Muscle of leg (tissue), 11 donors: Measurements from ENCODE around the gene SPOUT1. TPM values are rescaled to one million over a fixed set of nuclear protein-coding genes. Genes with fewer than 3 reads are reported as not detected.
"Not testable (repeated sequence)": the region's sequence is repeated elsewhere in the genome, so short reads cannot be mapped to it uniquely, and the experiment has no call there.

Experiments
- DNase-seq: peaks from one replicate; pipeline ENCODE4 v3.0.0; 2013
- H3K27ac ChIP-seq: one replicate; pipeline ENCODE4 v1.5.1; 2013; ENCODE audit warnings: mild to moderate bottlenecking, low read length, control low read depth
- H3K27me3 ChIP-seq: one replicate; pipeline ENCODE4 v1.6.1; 2013; ENCODE audit warnings: low read length; ENCODE audit not compliant: control insufficient read depth, insufficient read depth
- H3K36me3 ChIP-seq: one replicate; pipeline ENCODE4 v1.6.1; 2013; ENCODE audit warnings: low read length; ENCODE audit not compliant: control insufficient read depth, insufficient read depth
- H3K4me1 ChIP-seq: one replicate; pipeline ENCODE4 v1.6.1; 2013; ENCODE audit warnings: low read length; ENCODE audit not compliant: control insufficient read depth, insufficient read depth
- H3K4me3 ChIP-seq: one replicate; pipeline ENCODE4 v1.5.1; 2013; ENCODE audit warnings: low read length, control low read depth
- H3K9me3 ChIP-seq: replicated peaks from 2 replicates; pipeline ENCODE4 v1.6.1; 2013; ENCODE audit warnings: low read depth, low read length; ENCODE audit not compliant: control insufficient read depth
- WGBS: methylation state at CpG from one replicate; pipeline ENCODE4 v1.1.5; 2013; ENCODE audit warnings: missing lambda C conversion rate; ENCODE audit not compliant: insufficient coverage; 5-methylcytosine and 5-hydroxymethylcytosine counted together
- polyA plus RNA-seq, 8 donors: library from polyadenylated mRNA; unstranded; fragments of 120-200 nt; gene quantifications; one replicate each; pipeline versions ENCODE4 v1.2.1 to v1.2.3, GENCODE V29; 2013; ENCODE audit warnings: inconsistent platforms in 1 of 8, low replicate concordance in 1 of 8; ENCODE audit not compliant: insufficient read length in 8 of 8, insufficient read depth in 1 of 8
- total RNA-seq: library from RNA; stranded (reverse); fragments of 120-200 nt; gene quantifications from one replicate; pipeline ENCODE4 v1.2.4, GENCODE V29; 2013

The SPOUT1 gene
- total and polyA plus RNA-seq, 9 donors: 18.5 to 33.2 (median 25.3) TPM

GRCh38 chr9:128780093-128780492 lies 49.5 kb downstream of the SPOUT1 start:
- peaks cover 14% of the 10 kb centered on the region for H3K4me1 ChIP-seq
- not testable (repeated sequence) for H3K27me3 ChIP-seq, DNase-seq, H3K27ac ChIP-seq, H3K36me3 ChIP-seq, H3K4me3 ChIP-seq
- peaks cover 12% of the 10 kb centered on the region for H3K9me3 ChIP-seq
- WGBS: 86% methylated on average over 4 of the region's 27 CpGs

DNA sequence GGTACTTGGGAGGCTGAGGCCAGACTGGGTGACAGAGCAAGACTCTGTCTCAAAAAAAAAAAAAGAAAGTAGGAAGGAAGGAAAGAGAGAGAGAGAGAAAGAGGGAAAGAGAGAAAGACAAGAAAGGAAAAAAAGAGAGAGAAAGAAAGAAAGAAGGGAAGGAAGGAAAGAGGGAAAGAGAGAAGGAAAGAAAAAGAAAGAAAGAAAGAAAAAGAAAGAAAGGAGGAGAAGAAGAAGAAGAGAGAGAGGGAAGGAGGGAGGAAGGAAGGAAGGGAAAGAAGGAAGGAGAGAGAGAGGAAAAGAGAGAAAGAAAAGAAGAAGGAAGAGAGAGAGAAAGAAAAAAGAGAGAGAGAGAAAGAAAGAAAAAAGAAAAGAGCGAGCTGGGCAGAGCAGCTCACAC lies 54.8 kb downstream of the SPOUT1 start:
- H3K9me3 ChIP-seq: peaks cover 8% of the 10 kb centered on the region
- no peak overlapping the region for H3K4me3 ChIP-seq
- no peak overlapping the region for H3K27ac ChIP-seq
- H3K27me3 ChIP-seq: no peaks in the 10 kb centered on the region
- no peaks in the 10 kb centered on the region for H3K36me3 ChIP-seq
- WGBS: no CpG with 5 or more reads among the region's 1 CpG
- H3K4me1 ChIP-seq: peaks cover 15% of the 10 kb centered on the region
- DNase-seq: no peak

GRCh38 chr9:128773049-128773448 lies 56.5 kb downstream of the SPOUT1 start:
- Histone ChIP-seq H3K27me3 (no peaks in the 10 kb centered on the region), H3K27ac (no peak overlapping the region), H3K9me3 (peaks cover 8% of the 10 kb centered on the region), H3K4me3 (no peak overlapping the region), H3K4me1 (peaks cover 15% of the 10 kb centered on the region), H3K36me3 (peaks cover 4% of the 10 kb centered on the region)
- DNase-seq: no peak
- WGBS: 91% methylated on average over 5 of the region's 5 CpGs

GRCh38 chr9:128771745-128772519 lies 57.7 kb downstream of the SPOUT1 start, which contains the start of gene ZER1:
Gene ZER1 (minus strand): TSS chr9:128771927. CDS start chr9:128755565, 16,362 bp downstream.
- H3K4me3 ChIP-seq: peak within 1 kb of the TSS; percentile 82
- peaks cover 13% of the 10 kb centered on the region for H3K36me3 ChIP-seq
- peak within 1 kb of the TSS; percentile 95 for H3K27ac ChIP-seq
- WGBS: under 1% methylated on average over 72 of the region's 72 CpGs
- H3K27me3 ChIP-seq: no peaks in the 10 kb centered on the region
- peaks cover 15% of the 10 kb centered on the region for H3K4me1 ChIP-seq
- peak; percentile 96 for DNase-seq
- peaks cover 8% of the 10 kb centered on the region for H3K9me3 ChIP-seq

DNA sequence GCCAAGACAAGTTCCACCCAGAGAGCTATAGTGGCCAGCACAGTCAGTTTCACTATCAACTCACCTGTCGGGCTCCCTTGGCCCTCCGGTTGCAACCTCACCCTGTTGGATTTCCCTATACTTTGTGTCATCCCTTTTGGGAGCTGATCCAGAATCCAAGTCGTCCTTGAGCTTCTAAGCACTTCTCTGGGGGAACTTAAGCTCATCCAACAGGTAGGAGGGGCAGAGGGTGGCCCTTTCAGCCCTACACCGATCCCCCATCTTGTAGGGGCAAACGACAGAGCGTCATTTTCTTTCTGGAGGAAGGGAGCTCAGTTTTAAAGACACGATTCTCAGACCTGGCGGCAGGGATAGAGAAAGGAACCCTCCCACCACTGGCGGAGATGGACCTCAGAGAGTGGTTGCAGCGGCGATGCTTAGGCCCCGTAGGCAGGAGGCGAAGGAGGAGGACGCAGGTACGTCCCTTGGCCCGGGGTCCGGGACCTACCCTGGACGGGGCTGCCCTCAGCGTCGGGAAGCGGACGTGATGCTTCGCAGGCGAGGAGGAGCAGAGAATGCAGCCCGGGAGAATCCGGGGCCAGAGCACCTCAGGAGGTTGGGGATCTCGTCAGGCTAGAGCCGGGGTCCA lies 58.4 kb downstream of the SPOUT1 start:
- whole genome bisulfite sequencing: under 1% methylated on average over 24 of the region's 28 CpGs
- H3K27ac ChIP-seq: peak overlapping the region; percentile 81
- peaks cover 6% of the 10 kb centered on the region for H3K9me3 ChIP-seq
- peaks cover 15% of the 10 kb centered on the region for H3K4me1 ChIP-seq
- no peaks in the 10 kb centered on the region for H3K27me3 ChIP-seq
- DNase-seq: peak; percentile 35
- H3K36me3 ChIP-seq: peaks cover 13% of the 10 kb centered on the region
- H3K4me3 ChIP-seq: peak overlapping the region; percentile 82

DNA sequence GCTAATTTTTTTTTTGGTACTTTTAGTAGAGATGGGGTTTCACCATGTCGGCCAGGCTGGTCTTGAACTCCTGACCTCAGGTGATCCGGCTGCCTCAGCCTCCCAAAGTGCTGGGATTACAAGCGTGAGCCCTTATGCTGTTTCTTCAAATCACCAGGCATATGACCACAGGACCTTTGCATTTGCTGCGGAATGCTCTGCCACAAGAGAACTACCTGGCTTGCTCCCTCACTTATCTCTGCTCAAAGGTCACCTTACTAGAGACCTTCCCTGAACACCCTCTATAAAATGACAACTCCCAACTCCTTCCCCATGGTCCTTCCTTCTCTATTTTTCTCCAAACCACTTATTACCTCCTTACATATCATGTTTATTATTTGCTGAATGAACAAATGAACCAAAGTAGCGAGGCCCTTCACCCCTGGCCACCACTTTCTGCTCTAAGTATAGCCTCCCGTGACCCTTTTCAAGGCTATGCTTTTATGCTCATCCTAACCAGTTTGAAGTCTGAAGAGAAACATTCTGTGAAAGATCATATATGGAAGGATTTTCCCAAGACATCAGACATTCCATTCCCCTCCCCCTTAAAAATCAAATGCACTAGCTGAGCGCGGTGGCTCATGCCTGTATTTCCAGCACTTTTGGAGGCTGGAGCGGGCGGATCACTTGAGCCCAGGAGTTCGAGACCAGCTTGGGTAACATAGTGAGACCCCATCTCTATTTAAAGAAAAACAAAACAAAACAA lies 59.1 kb downstream of the SPOUT1 start:
- Histone ChIP-seq H3K4me1 (peaks cover 15% of the 10 kb centered on the region), H3K9me3 (no peaks in the 10 kb centered on the region), H3K36me3 (peaks cover 13% of the 10 kb centered on the region), H3K27ac (peak overlapping the region; percentile 81), H3K4me3 (peak overlapping the region; percentile 82), H3K27me3 (no peaks in the 10 kb centered on the region)
- 95% methylated on average over 3 of the region's 11 CpGs for WGBS
- DNase-seq: no peak

Other genes with a start within 250 kb of the SPOUT1 start
- 40.8 TPM for gene DYNC2I2, start 172.9 kb downstream of the SPOUT1 start, total RNA-seq
- 10 to 100 TPM; 43.3 to 60.5 (median 50.8) TPM for gene DYNC2I2, start 172.9 kb downstream of the SPOUT1 start, polyA plus RNA-seq
- 385 TPM for gene SET, start 140.6 kb downstream of the SPOUT1 start, total RNA-seq
- gene SET, start 140.6 kb downstream of the SPOUT1 start, polyA plus RNA-seq: 100 to 1,000 TPM; 288 to 388 (median 333) TPM
- gene PKN3, start 127.3 kb downstream of the SPOUT1 start, total RNA-seq: 2.9 TPM
- 10 to 100 TPM in 1 of 8 donors, 1 to 10 TPM in 7; 7.1 to 11.0 (median 8.6) TPM for gene PKN3, start 127.3 kb downstream of the SPOUT1 start, polyA plus RNA-seq
- gene ZDHHC12, start 105.7 kb downstream of the SPOUT1 start, total RNA-seq: 5.7 TPM
- 10 to 100 TPM in 1 of 8 donors, 1 to 10 TPM in 7; 5.9 to 10.7 (median 6.8) TPM for gene ZDHHC12, start 105.7 kb downstream of the SPOUT1 start, polyA plus RNA-seq
- 14.2 TPM for gene ZER1, start 57.9 kb downstream of the SPOUT1 start, total RNA-seq
- gene ZER1, start 57.9 kb downstream of the SPOUT1 start, polyA plus RNA-seq: 10 to 100 TPM; 27.8 to 42.6 (median 34.2) TPM
- 12.0 TPM for gene TBC1D13, start 42.5 kb downstream of the SPOUT1 start, total RNA-seq
- 10 to 100 TPM; 35.0 to 59.4 (median 38.9) TPM for gene TBC1D13, start 42.5 kb downstream of the SPOUT1 start, polyA plus RNA-seq
- 27.8 TPM for gene ENDOG, start 11.3 kb downstream of the SPOUT1 start, total RNA-seq
- gene ENDOG, start 11.3 kb downstream of the SPOUT1 start, polyA plus RNA-seq: 10 to 100 TPM; 16.7 to 26.4 (median 21.3) TPM
- gene KYAT1, start 52.2 kb upstream of the SPOUT1 start, total RNA-seq: 4.7 TPM
- gene KYAT1, start 52.2 kb upstream of the SPOUT1 start, polyA plus RNA-seq: 1 to 10 TPM; 4.2 to 8.8 (median 5.8) TPM
- 10.6 TPM for gene LRRC8A, start 52.3 kb upstream of the SPOUT1 start, total RNA-seq
- gene LRRC8A, start 52.3 kb upstream of the SPOUT1 start, polyA plus RNA-seq: 10 to 100 TPM; 15.7 to 29.1 (median 21.7) TPM
- 23.9 TPM for gene PHYHD1, start 91.2 kb upstream of the SPOUT1 start, total RNA-seq
- 10 to 100 TPM; 30.6 to 47.6 (median 39.0) TPM for gene PHYHD1, start 91.2 kb upstream of the SPOUT1 start, polyA plus RNA-seq
- gene DOLK, start 117.8 kb upstream of the SPOUT1 start, total RNA-seq: 8.0 TPM
- 10 to 100 TPM in 2 of 8 donors, 1 to 10 TPM in 6; 7.9 to 11.6 (median 9.3) TPM for gene DOLK, start 117.8 kb upstream of the SPOUT1 start, polyA plus RNA-seq
- 21.7 TPM for gene NUP188, start 117.9 kb upstream of the SPOUT1 start, total RNA-seq
- gene NUP188, start 117.9 kb upstream of the SPOUT1 start, polyA plus RNA-seq: 10 to 100 TPM; 28.0 to 41.5 (median 34.3) TPM
- gene SH3GLB2, start 198.5 kb upstream of the SPOUT1 start, total RNA-seq: 59.4 TPM
- gene SH3GLB2, start 198.5 kb upstream of the SPOUT1 start, polyA plus RNA-seq: 10 to 100 TPM; 45.4 to 80.6 (median 65.8) TPM
- 14.7 TPM for gene MIGA2, start 206.8 kb upstream of the SPOUT1 start, total RNA-seq
- gene MIGA2, start 206.8 kb upstream of the SPOUT1 start, polyA plus RNA-seq: 10 to 100 TPM; 12.4 to 18.2 (median 15.5) TPM